Measurements from ENCODE around the gene FGR.

The FGR gene

GRCh38 chr1:27599605-27600497, 35.1 kb downstream of the FGR start:
- DNase-seq: no peak

GRCh38 chr1:27598902-27599528, 36.0 kb downstream of the FGR start:
- no peak for DNase-seq

GRCh38 chr1:27598295-27598687, 36.7 kb downstream of the FGR start:
- DNase-seq: no peak

GRCh38 chr1:27597516-27598294, 37.3 kb downstream of the FGR start:
- DNase-seq: no peak

- DNase-seq: no peak
Observed at GRCh38 chr1:27596986-27597385, 38.0 kb downstream of the FGR start.

DNA sequence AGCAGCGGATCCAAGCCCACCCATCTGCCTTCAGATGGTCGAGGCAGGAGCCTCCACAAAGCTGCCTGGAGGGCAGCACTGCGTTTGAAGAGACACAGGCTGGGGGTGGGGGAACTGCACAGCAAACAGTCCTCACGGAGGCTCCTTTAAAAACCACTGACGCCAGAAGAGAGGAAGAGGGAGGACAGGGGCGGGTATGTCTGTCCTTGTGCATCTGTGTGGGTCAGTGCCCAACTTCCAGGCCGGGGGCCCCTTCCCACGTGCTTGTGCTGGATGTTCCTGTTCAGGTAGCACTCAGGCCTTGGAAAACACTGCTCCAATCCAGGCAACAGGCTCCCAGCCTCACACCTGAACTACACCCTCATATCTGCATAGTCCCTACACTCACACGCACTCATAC, 38.7 kb downstream of the FGR start:
- no peak for DNase-seq

GRCh38 chr1:27595597-27595996, 39.4 kb downstream of the FGR start:
- DNase-seq: no peak

GRCh38 chr1:27594564-27595510, 40.1 kb downstream of the FGR start:
- no peak for DNase-seq

DNA sequence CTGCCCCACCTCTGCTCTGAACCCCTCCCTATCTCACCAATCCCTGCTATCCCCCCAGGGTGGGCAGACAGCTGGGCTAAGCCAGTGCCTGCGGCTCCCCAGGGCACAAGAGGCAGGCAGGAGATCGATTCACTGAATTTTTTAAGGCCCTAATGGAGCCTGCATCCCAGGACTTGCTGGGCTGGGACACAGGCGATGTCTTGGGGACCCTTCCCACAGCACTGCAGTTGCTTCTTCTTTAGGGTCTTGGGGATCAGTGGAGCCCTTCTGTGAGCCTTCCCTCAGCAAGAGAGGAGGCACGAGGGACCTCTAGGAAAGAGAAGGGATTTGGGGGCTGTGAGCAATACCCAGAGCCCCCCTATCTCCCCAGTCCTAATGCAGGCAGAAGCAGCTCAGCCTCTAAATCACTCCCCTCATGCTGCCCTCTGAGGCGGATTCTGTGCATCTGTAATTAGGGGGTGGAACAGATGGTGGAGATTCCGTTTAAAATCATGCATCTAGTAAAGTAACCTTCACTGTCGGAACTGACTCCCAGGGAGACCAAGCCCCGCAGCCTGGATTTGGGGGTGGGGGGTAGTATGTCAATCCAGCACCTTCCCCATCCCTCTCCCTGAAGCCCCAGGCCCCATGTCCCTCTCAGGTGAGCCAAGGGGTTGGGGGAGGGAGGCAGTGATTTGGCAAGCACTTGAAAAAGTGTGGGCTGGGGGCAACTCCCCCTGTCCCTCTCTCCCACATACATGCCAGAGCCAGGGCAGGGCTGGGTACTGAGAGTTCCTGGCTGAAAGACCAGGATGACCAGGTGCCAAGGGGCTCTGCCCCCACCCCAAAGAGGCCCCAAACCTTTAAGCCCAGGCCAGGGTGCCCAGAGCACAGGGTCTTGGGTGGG, 41.1 kb downstream of the FGR start:
- DNase-seq: no peak

GRCh38 chr1:27592931-27593677, 41.9 kb downstream of the FGR start:
- no peak for DNase-seq

- no peak for DNase-seq
Observed at GRCh38 chr1:27592232-27592930, 42.6 kb downstream of the FGR start.

DNA sequence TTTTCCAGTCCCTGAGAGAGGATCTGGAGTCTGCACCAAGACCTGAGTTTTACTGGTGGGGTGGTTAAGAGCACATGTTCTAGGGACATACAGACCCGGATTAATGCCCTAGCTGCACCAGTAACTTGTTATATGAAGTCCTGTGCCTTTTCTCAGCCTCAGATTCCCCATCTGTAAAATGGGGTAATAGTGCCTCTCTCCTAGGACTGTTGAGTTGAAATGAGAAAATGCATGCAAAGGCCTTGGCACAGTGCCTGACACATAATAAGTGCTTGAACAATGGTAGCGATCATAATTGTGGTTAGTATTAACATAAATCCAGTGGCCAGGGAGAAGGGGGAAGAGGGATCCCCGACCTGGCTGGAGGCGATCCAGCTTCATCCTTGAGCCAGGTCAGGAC, 43.4 kb downstream of the FGR start:
- no peak for DNase-seq

- no peak for DNase-seq
Observed at GRCh38 chr1:27590917-27591508, 44.0 kb downstream of the FGR start.

- DNase-seq: no peak
Observed at GRCh38 chr1:27589841-27590426, 45.1 kb downstream of the FGR start.

DNA sequence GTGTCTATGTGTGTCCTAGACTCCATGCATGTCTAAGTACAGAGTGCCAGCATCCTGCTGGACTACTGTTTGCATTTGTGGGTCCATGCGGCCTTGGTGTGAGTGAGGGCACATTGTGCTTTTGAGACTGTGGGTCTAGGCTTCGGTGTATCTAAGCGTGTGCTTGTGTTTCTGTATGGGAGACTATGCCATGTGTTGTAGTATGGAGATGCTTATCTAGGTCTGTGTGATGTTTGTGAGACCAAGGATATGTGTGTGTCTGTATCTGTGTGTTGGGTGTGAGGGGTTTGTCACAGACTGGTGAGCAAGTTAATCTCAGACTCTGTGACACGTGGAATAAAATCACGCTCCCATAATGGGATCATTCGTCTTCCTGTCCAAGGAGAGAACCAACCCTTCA, 45.5 kb downstream of the FGR start:
- no peak for DNase-seq

DNA sequence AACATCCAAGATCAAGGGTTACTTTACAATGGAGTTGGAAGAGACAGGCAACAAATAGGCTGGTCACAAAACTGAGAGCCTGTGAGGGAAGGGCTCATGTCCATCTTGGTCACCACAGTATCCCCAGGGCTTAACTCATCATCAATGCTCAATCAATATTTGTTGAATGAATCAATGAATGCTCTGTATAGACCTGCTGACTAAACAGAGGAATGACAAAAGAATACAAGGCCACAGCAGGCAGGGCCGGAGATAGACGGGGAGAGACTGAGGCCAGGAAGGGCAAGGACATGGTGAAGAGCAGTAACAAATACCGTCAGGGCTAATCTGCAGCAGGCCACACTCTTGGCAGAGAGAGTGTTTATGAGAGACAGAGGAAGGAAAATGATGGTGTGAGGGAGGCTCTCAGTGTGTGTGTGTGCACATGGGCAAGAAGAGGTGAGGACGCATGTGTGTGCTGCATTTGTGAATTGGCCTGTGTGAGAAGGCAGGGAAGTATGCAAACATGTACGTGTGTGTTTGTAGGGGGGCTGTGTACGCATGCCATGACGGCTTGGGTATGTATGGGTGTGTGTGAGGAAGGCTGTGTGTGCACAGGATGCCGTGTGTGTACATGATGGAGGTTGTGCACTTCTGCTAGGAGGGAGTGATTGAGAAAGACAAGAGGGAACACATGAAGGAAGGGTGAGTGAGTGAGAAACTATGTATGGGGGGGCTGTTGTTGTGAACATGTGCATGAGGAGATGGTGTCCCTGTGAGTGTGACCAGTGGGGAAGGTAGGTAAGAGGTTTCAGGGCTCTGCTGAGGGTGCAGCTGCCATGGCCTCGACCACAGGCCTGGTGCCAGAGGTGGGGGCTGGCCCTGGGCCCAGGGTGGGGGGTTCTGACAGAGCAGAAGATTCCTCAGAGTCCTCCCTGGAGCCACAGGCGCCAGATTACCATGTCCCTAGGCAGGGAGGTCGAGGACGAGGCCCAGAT, 46.4 kb downstream of the FGR start:
- no peak for DNase-seq

DNA sequence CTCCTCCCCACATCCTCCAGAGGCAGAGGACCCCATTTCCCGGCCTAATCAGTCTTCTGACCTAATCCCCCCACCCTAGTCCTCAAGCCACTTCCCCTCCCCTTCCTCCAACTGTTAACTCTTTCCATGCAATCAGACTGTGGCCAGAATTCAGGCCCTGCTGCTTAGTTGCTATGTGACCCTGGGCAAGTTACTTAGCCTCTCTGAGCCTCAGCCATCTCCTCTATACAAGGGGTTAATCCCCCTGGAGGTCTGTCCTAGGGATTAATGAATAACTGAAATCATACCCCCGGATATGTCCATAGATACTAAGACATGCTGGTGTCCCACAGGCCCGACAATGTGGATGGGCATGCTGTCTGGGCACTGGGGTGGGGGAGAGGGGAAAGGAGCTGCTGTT, 49.3 kb downstream of the FGR start:
- no peak for DNase-seq

GRCh38 chr1:27584453-27584852, 50.5 kb downstream of the FGR start:
- DNase-seq: no peak

Measured in CD4-positive, alpha-beta T cell treated with Interleukin-15 for 1 hour (primary cell).